ENCODE results near the gene MRPL37. TPM values are rescaled to one million over a fixed set of nuclear protein-coding genes. Genes with fewer than 3 reads are reported as not detected.

The MRPL37 gene
- total and polyA plus RNA-seq, 2 of the 8 experiments (the other 6 are each of a cell fraction or from before 2014, with no cell fraction given): 45.5 to 126 TPM

GRCh38 chr1:54176621-54177327, 23.2 kb upstream of the MRPL37 start:
- no peak overlapping the region for H2BK20ac ChIP-seq (ENCODE audit: low read length)
- no peak for TF ChIP-seq SP4 (IDR thresholded peaks at IDR 0.05; ENCODE audit: low read length)
- no peak for TF ChIP-seq HDAC2 (IDR thresholded peaks at IDR 0.05; ENCODE audit: borderline replicate concordance in 1 of 2, low read depth in 2 of 2, low read length in 2 of 2)
- TF ChIP-seq, protein P1, sequence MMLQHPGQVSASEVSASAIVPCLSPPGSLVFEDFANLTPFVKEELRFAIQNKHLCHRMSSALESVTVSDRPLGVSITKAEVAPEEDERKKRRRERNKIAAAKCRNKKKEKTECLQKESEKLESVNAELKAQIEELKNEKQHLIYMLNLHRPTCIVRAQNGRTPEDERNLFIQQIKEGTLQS (IDR thresholded peaks at IDR 0.05; ENCODE audit: insufficient read depth, low read depth, low read length): no peak
- no peak for TF ChIP-seq CEBPB (IDR thresholded peaks at IDR 0.05; ENCODE audit: low read depth, low read length)
- no peak for TF ChIP-seq FOSL1 (IDR thresholded peaks at IDR 0.05; ENCODE audit: insufficient read depth, low read depth, low read length)
- no peak for TF ChIP-seq CHD1 (IDR thresholded peaks at IDR 0.05; ENCODE audit: low read depth, low read length)
- no peak for TF ChIP-seq TAF7 (optimal IDR thresholded peaks at IDR 0.05; ENCODE audit: borderline replicate concordance, low read depth, low read length)
- FAIRE-seq (no peak), DNase-seq (ENCODE audit: low read depth in 1 of 2, low spot score in 2 of 2) (no peak)
- no peak overlapping the region for H3K4me2 ChIP-seq (ENCODE audit: insufficient read depth in 1 of 2, low read depth in 2 of 2, low read length in 2 of 2)
- H3K4me3 ChIP-seq (ENCODE audit: extremely low read depth in 1 of 4, insufficient read depth in 2 of 4, low read depth in 3 of 4, low read length in 4 of 4): no peak overlapping the region
- H3K14ac ChIP-seq (ENCODE audit: insufficient read length): no peak overlapping the region
- H2AFZ ChIP-seq (ENCODE audit: low read length): no peak overlapping the region
- no peak overlapping the region for H2AK5ac ChIP-seq (ENCODE audit: low read depth, low read length)
- no peak overlapping the region for H4K5ac ChIP-seq (ENCODE audit: insufficient read length, low read depth, low read length)
- no peaks in the 10 kb centered on the region for H3K4me1 ChIP-seq (replicated peaks in 1 of 4; ENCODE audit: control insufficient read depth in 3 of 4, insufficient read depth in 4 of 4, low read length in 3 of 4)
- 90% methylated on average over 6 of the region's 6 CpGs; no CpG with 5 or more reads in 1 of the 2 experiments for WGBS, 2 experiments (ENCODE audit: extremely low coverage in 1 of 2, insufficient coverage in 1 of 2, insufficient read length in 1 of 2, insufficient replicate concordance in 2 of 2, low coverage in 1 of 2, low lambda C conversion rate in 2 of 2, missing lambda C conversion rate in 1 of 2)
- no peak overlapping the region for H4K91ac ChIP-seq (replicated peaks; ENCODE audit: insufficient read length, low read length)
- peaks cover 0 to 5% of the 10 kb centered on the region in 2 experiments for H4K20me1 ChIP-seq (replicated peaks in 1 of 2; ENCODE audit: control insufficient read depth in 1 of 2, insufficient read depth in 2 of 2, low read length in 2 of 2)
- no peak overlapping the region for H2BK15ac ChIP-seq (ENCODE audit: low read length)
- no peaks in the 10 kb centered on the region for H3K79me1 ChIP-seq (ENCODE audit: low read depth, low read length)
- no peaks in the 10 kb centered on the region for H3K9me3 ChIP-seq (ENCODE audit: insufficient read depth in 2 of 2, low read depth in 1 of 2, low read length in 1 of 2)
- no peaks in the 10 kb centered on the region for H3K79me2 ChIP-seq (ENCODE audit: control insufficient read depth in 1 of 2, insufficient read depth in 2 of 2, low read length in 2 of 2)
- H3K36me3 ChIP-seq (ENCODE audit: control insufficient read depth in 2 of 4, insufficient read depth in 4 of 4, low read length in 3 of 4): no peaks in the 10 kb centered on the region
- no peak overlapping the region for H3K27ac ChIP-seq (ENCODE audit: low read depth, low read length)
- ChIA-PET POLR2A (ENCODE audit: partially characterized antibody) (interaction anchor here (0.7 to 1.2 kb wide), 3 partner anchors 12 to 45 kb away, joined by 3 to 4 read pairs (median 3); no protein-coding TSS in a partner anchor), CTCF (ENCODE audit: partially characterized antibody) (interaction anchor here (1.0 to 1.7 kb wide), 5 partner anchors 9 to 95 kb away, joined by 3 to 5 read pairs (median 4); no protein-coding TSS in a partner anchor)
- no peaks in the 10 kb centered on the region for H3K27me3 ChIP-seq (replicated peaks in 1 of 4; ENCODE audit: control insufficient read depth in 3 of 4, extremely low read depth in 1 of 4, insufficient read depth in 3 of 4, low read length in 3 of 4)
- no peak overlapping the region for H3K18ac ChIP-seq (ENCODE audit: extremely low read depth, low read length)
- H4K8ac ChIP-seq (ENCODE audit: extremely low read depth, insufficient read depth, low read length): no peak overlapping the region
- H2BK120ac ChIP-seq (replicated peaks; ENCODE audit: low read depth, low read length): no peak overlapping the region
- H3K9ac ChIP-seq (replicated peaks in 1 of 4; ENCODE audit: extremely low read depth in 1 of 4, low read depth in 3 of 4, low read length in 3 of 4): no peak overlapping the region
- H2BK5ac ChIP-seq (ENCODE audit: low read depth, low read length): no peak overlapping the region
- no peak overlapping the region for H3K4ac ChIP-seq (replicated peaks; ENCODE audit: insufficient read length, low read depth, low read length)
- H3K23ac ChIP-seq (ENCODE audit: insufficient read length): no peak overlapping the region
- H3K56ac ChIP-seq (replicated peaks; ENCODE audit: insufficient read length, low read depth, low read length): no peak overlapping the region
- no peaks in the 10 kb centered on the region for H3K23me2 ChIP-seq (ENCODE audit: low read depth, low read length)
- no peak overlapping the region for H2BK12ac ChIP-seq (ENCODE audit: low read depth, low read length)

Data from H1 (cell line).